ENCODE measurements around the gene UCHL1. TPM values are rescaled to one million over a fixed set of nuclear protein-coding genes. Genes with fewer than 3 reads are reported as not detected.

Gene UCHL1
- total RNA-seq, 4 donors from 2014 or later: 15.3 to 205 (median 163) TPM

- DNase-seq (ENCODE audit: low spot score) (no peak), ATAC-seq (ENCODE audit: low FRiP score) (no peak)
- TF ChIP-seq CTCF (IDR thresholded peaks at IDR 0.05): no peak
These were observed 39.4 kb upstream of the UCHL1 start for GRCh38 chr4:41217374-41217773.

GRCh38 chr4:41218703-41219102 lies 38.0 kb upstream of the UCHL1 start:
- ATAC-seq (ENCODE audit: low FRiP score) (no peak), DNase-seq (ENCODE audit: low spot score) (no peak)
- no peak for TF ChIP-seq CTCF (IDR thresholded peaks at IDR 0.05)

- no peak for TF ChIP-seq CTCF (IDR thresholded peaks at IDR 0.05)
- no peak for DNase-seq (ENCODE audit: low spot score)
- no peak for ATAC-seq (ENCODE audit: low FRiP score)
These were observed 37.2 kb upstream of the UCHL1 start for GRCh38 chr4:41219421-41219950.

- DNase-seq (ENCODE audit: low spot score): no peak
- no peak for ATAC-seq (ENCODE audit: low FRiP score)
- no peak for TF ChIP-seq CTCF (IDR thresholded peaks at IDR 0.05)
These were observed 34.7 kb upstream of the UCHL1 start for GRCh38 chr4:41221850-41222645.

- no peak for ATAC-seq (ENCODE audit: low FRiP score)
- no peak for TF ChIP-seq CTCF (IDR thresholded peaks at IDR 0.05)
- no peak for DNase-seq (ENCODE audit: low spot score)
These were observed 28.8 kb upstream of the UCHL1 start for GRCh38 chr4:41227902-41228301.

- DNase-seq (ENCODE audit: low spot score) (no peak), ATAC-seq (ENCODE audit: low FRiP score) (no peak)
- no peak for TF ChIP-seq CTCF (IDR thresholded peaks at IDR 0.05)
These were observed 24.3 kb upstream of the UCHL1 start for GRCh38 chr4:41232406-41232805.

- no peak for TF ChIP-seq CTCF (IDR thresholded peaks at IDR 0.05)
These were observed 23.9 kb upstream of the UCHL1 start for GRCh38 chr4:41232856-41233255.

More at GRCh38 chr4:41232856-41233255, 23.9 kb upstream of the UCHL1 start:
- no peak for ATAC-seq (ENCODE audit: low FRiP score)
- DNase-seq (ENCODE audit: low spot score): no peak

Data from omental fat pad (tissue), 4 donors.